Iris pigment epithelial cell (primary cell): Measurements from ENCODE around the gene NUP85.
A peak's percentile ranks its signal among the peaks of the same experiment; 100 is the strongest.
"Not testable (repeated sequence)": the region's sequence is repeated elsewhere in the genome, so short reads cannot be mapped to it uniquely, and the experiment has no call there.

Experiments
- DNase-seq: peaks from one replicate; pipeline ENCODE4 v3.0.0-alpha.2; 2011; ENCODE audit warnings: low read depth

Gene NUP85

DNA sequence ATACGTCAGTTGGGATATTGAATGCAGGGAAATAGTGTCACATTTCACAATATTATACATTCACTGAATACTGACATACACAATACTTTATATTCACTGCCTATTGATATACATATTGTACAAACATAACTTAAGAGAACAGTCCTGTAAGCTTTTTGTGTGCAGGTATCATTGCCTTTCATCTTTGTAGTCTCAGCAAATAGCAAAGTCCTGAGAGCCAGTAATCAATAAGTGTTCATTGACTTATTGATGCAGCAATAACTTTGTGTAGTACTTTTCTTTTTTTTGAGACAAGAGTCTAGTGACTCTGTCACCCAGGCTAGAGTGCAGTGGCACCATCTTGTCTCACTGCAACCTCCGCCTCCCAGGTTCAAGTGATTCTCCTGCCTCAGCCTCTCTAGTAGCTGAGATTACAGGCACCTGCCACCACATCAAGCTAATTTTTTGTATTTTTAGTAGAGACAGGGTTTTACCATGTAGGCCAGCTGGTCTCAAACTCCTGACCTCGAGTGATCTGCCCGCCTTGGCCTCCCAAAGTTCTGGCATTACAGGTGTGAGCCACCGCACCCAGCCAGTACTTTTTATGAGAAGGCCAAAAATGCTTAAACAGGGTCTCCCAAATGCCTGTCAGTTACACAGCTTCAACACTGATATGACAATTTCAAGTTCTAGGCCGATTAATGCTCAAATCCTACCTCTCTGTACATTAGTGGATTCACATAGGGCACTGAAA, 5.4 kb upstream of the NUP85 start:
- DNase-seq = no peak

DNA sequence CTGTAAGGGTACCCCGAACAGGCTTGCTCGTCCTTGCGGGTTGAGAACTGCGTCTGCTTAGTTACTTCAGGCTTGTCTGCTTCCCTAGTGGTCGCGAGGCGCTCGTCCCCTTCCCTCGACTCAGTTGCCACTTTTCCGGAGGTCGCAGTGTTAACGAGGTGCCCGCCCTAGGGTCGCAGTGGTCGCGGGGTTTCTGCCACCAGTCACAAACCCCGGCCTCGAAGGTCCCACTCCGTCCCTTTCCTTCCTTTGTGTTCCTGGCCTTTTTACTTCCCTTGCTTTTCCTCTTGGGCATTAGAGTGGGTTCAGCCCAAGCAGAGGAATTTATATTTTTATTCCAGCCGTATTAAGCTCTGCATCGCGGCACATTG, 299 bp downstream of the NUP85 start:
- DNase-seq = no peak

DNA sequence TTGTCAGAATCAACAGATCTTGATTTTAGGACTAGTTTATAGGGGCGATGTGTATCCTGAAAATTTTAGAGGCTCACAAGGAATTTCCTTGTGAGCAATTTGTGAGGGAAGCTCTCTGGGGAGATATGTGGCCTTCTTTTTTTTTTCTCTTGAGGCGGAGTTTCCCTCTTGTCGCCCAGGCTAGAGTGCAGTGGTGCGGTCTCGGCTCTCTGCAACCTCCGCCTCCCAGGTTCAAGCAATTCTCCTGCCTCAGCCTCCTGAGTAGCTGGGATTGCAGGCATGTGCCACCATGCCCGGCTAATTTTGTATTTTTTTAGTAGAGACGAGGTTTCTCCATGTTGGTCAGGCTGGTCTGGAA, 1.6 kb downstream of the NUP85 start:
- not testable (repeated sequence) for DNase-seq

DNA sequence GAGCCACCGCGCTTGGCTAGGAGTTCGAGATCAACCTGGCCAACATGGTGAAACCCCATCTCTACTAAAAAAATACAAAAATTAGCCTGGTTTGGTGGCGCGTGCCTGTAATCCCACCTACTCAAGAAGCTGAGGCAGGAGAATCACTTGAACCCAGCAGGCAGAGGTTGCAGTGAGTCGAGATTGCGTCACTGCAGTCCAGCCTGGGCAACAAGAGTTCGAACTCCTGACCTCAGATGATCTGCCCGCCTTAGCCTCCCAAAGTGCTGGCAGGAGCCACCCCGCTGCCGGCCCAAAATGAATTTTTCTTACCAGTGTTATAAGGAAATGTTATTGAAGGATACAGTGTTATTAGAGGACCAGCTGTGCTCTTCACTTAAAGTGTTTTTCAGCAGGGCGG, 2.3 kb downstream of the NUP85 start:
- no peak for DNase-seq

DNA sequence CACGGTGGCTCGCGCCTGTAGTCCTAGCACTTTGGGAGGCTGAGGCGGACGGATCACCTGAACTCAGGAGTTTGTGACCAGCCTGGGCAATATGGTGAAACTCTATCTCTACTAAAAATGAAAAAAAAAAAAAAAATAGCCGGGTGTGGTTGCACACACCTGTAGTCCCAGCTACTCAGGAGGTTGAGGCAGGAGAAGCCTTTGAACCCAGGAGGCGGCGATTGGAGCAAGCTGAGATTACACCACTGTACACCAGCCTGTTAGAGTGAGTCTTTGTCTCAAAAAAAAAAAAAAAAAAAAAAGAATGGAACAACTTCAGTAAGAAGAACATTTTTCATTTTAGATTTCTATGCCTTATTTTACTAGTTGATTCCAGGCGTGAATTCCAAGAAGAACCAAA, 2.7 kb downstream of the NUP85 start:
- DNase-seq = no peak

DNA sequence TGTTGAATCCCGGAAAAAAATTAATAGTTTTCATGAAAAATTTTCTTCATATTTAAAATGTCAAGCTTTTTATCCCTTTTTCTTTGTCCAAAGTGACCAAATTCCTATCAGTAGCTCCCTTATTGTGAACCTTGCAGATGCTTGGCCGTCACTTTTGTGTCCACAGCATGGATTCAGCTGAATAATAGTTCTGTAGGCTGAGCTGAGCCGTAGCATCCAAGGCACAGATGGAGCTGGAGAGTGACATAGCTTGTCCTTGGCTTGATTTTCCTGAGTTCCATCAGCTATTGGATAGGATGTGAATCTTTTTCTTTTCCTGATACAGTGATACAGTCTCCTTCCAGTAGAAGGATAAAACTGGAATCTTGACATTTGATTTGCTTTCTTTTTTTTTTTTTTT, 3.6 kb downstream of the NUP85 start:
- no peak for DNase-seq

DNA sequence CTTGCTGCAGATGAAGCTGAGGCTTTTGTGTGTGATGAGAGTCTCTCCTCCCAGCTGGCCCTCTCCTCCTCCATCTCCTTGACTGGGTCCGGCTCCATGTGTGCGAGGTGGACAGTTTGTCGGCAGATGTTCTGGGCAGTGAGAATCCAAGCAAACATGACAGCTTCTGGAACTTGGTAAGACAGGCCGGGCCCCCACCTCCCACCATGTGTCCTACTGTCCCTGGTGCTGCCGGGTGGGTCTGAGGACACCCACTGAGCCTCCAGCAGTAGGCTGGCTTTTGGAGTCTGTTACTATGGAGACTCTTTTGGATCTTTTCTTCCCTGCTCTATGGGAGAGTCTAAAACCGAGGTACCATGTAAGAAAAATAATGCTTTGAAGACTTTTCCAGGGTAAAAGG, 12.7 kb downstream of the NUP85 start:
- DNase-seq = no peak

DNA sequence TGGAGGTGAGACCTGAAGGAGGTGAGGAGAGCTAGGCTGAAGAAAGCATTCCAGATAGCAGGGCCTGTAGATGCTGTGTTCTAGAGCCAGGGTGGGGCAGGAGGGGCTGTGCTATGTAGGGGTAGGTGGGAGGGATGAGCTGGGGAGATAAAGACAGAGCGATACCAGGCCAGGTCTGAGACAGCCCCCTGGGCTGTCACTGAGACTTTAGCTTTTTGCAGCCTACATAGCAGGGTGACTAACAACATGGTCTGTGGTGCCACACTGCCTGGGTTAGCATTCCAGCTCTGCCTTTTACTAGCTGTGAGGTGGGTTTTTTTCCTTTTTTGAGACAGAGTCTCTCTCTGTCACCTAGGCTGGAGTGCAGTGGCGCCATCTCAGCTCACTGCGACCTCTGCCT, 14.3 kb downstream of the NUP85 start:
- no peak for DNase-seq

DNA sequence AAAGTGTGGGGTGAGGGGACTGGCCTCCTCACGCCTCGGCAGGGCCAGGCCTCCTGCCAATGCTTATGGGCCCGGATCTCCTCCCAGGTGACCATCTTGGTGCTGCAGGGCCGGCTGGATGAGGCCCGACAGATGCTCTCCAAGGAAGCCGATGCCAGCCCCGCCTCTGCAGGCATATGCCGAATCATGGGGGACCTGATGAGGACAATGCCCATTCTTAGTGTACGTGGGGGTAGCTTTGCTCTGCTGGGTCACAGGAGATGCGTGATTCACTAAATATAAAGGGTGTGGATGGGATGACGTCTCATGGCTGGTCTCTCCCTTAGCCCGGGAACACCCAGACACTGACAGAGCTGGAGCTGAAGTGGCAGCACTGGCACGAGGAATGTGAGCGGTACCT, 19.5 kb downstream of the NUP85 start:
- no peak for DNase-seq

DNA sequence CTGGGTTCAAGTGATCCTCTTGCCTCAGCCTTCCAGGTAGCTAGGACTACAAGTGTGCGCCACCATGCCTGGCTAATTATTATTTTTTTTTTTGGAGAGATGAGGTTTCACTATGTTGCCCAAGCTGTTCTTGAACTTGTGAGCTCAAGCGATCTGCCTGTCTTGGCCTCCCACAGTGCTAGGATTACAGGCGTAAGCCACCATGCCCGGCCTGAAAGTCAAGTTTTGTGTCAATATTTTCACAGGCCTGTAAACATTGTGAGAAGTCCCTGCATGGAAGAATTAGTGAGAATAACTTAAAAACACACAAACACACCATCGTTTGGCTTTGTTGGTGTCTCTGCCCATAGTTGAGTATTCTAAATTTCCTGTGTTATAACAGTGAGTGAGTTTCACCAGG, 22.2 kb downstream of the NUP85 start:
- no peak for DNase-seq

DNA sequence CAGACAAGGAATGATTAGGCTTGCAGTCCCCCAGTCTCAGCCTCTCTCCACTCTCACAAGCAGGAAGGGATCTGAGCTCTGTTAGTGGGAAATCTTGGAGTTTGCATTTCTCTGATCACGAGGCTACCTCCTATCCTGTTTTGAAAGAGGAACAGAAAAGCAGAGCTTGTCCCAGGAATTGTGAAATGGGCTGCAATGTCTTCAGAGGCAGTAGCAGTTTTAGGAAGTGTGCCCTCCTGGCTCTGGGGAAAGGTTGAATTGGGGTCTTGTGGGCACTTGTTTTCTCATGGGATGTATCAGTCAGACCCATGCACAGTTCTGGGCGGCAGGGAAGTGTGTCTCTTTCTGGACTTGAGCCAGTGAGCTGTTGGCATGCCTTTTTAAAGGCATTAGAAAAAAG, 22.8 kb downstream of the NUP85 start:
- DNase-seq = no peak

DNA sequence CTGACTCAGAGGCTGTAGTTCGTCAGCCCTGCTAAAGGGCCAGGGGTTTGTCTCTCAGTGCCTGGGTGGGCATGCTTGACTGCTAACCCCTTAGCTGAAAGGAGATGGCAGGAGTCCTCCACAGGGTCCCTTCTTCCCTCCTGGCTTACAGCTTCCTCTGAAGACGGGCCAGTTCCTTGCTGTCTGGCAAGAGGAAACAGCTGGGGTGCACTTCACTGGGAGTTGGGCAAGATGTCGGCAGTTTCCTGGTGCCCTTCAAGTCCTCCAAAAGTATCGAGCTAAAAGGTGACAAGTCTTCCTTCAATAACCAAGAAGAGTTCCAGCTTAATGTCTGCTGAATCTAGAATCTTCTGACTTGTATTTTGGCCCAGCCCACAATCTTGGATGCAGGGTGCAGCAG, 23.4 kb downstream of the NUP85 start:
- DNase-seq = no peak

DNA sequence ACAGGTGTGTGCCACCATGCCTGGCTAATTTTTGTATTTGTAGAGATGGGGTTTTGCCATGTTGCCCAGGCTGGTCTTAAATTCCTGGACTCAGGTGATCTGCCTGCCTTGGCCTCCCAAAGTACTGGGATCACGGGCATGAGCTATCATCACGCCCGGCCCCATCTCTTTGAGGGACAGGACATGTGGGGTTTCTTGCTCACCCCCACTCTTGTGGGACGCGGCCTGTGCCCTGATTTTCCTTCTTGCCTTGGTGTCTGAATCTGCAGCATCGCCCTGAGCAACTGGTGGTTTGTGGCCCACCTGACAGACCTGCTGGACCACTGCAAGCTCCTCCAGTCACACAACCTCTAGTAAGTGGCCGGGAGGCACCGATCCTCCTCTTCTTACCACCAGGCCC, 25.6 kb downstream of the NUP85 start:
- DNase-seq = no peak

DNA sequence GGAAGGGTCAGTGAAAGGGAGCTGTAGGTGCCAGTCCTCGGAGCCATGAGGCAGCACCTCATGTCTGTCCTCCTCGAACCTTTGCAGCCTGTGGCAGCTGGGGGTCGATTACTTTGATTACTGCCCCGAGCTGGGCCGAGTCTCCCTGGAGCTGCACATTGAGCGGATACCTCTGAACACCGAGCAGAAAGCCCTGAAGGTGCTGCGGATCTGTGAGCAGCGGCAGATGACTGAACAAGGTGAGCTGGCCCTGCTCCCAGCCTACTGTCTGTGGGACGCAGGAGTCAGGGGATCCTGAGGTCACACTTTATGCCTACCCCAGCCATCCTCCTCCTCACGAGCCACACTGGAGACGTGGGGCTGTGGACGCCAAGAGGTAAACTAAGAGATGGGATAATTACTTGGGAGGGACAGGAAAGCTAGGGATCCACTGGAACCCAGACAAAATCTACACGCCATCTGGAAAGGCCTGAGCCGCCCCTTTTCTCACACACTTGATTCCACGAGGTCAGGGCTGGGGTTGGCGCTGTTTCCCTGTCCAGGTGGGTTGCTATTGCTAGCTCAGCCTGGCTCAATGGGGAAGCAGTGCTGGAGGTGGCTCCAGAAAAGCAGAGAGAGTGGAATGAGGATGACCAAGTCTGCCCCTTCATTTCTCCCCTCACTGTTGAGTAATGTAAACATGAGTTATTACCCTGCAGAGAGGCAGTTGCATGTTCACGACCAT, 26.4 kb downstream of the NUP85 start:
- no peak for DNase-seq

DNA sequence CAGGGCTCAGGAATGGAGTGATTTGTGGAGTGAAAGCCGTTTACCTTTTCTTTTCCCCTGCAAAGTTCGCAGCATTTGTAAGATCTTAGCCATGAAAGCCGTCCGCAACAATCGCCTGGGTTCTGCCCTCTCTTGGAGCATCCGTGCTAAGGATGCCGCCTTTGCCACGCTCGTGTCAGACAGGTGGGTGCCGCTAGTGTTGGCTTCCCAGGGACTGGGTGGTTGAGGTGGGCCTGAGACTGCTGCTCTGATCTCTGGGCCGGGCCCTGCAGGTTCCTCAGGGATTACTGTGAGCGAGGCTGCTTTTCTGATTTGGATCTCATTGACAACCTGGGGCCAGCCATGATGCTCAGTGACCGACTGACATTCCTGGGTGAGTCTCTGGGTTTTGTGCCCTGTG, 27.3 kb downstream of the NUP85 start:
- no peak for DNase-seq

DNA sequence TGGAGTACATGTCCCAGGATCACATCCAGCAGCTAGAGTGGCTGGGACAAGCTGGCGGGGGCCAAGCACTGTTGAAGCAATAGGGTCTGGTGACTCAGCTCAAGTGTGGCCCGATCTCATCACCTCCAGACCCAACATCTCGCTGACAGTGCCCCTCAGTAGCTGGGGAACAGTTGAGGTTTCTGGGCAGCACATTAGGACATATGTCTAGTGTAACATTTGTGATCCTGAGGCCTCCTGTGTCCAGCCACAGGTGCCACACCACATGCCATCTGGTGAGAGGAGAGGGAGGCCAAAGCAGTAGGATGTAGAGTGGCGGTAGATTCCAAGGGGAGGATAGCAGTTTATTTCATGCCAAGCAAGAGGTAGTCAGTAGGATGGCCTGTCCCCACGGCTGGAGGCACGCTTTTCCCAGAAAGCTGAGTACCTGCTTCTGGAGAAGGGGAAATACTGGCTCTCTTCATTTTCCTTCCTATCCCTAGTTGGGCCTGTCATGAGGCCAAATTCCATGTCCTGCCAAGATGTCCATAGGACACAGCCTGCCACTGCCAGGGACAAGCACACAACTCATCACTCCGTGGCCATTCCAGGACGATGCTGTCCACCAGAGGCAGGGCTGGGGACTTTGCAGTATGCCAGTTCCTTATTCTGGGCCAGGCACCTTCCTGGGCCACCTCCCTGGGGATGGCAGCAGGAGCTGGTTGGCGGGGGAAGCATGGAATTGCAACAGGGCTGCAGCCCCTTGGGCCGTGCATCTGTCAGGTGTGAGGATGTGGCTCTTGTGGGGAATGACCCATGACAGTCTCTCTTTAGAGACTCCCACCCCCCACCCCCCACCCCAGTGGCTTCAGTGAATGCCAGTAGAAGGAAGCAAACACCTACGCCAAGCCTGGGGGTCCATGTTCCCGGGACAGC, 31.9 kb downstream of the NUP85 start:
- DNase-seq = no peak

DNA sequence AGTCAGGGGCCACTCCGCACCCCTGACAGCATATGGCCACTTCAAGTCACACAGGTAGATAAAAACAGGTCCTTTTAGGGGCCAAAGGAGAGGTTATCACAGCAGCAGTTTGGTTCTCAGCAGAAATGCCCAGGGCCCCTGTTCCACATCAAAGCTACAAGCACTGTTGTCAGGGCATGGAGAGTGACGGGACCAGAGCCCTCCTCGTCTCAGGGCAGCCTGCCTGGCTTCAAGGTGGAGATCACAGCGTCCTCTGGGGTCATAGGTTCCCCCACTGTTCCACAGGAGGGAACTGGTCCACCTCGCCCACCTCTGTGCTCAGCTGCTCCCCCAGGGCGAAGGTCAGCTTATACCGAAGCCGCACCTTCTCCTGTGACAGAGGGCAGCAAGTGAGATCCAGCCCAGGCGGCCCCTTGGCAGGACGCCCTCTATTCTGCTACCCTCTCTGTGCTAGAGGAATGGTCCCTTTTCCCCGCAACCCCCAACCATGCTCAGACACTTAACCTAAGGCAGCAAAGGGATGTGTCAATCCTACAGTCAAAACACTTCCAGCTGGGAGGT, 32.6 kb downstream of the NUP85 start:
- no peak for DNase-seq

DNA sequence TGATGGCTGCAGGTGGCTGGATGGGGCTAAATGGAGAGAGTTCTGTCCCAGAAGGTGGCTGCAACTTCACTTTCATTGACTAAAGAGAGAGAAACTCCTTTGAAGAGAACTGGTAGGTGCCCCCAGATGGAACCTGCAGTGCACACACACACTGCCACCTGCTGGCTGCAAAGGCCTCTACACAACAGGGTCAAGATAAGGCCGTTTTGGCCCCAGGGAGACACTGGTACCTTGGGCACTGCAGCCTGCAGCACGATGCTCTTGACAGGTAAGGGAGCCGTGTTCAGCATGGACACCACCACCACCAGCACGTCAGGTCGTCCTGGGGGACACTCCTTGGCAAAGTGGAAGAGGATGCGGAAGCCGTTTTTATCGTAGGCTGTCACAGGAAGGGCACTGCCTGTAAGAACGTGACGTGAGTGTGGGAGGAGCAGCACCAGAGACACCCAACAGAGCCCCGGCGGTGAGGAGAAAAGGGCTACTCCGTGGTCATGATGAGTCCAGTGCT, 33.3 kb downstream of the NUP85 start:
- DNase-seq = peak; percentile 75

DNA sequence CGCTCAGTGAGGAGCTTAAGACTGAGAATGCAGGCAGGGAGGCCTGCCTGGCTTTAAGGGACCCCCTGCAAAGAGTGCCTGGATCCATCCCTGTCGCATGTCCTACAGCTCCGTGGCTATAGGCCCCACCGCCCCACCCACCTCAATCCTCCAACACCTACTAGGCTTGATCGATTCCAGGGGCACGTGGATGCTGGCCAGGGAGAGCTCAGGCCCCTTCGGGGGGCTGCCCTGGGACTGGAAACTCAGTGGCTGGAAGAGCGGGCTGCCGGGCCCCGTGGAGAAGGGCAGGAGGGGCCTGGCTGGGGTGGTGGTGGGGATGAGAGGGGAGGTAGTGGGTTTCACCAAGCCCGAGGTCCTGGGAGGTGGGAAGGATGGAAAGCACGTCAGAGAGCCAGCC, 33.7 kb downstream of the NUP85 start:
- DNase-seq = no peak

DNA sequence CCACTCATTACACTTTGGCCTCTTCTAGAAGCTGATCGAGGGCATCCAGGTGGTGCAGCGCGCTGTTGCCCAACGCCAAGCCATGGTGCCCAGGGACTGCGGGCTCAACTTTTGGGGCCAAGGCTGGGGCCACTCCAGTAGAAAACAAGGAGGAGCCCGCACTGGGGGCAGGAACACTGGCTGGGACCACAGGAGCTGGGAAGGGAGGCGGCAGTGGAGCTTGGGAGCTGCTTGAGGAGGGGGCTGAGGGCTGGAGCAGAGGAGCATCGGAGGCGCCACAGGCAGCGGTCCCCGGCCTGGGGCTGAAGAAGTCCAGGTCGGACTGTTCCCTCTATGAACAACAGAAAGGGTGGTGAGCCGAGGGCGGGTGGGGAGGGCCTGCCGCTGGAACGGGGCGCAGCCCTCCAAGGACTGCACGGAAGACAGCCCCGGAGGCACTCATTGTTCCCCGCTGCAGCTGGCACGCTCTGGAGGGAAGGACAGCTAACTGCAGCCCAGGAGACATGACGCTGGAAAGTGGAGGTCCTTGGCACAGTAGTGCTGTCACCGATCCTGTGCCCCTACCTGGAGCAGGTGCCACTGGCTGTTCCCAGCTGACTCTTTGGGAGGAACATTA, 34.4 kb downstream of the NUP85 start:
- no peak for DNase-seq

DNA sequence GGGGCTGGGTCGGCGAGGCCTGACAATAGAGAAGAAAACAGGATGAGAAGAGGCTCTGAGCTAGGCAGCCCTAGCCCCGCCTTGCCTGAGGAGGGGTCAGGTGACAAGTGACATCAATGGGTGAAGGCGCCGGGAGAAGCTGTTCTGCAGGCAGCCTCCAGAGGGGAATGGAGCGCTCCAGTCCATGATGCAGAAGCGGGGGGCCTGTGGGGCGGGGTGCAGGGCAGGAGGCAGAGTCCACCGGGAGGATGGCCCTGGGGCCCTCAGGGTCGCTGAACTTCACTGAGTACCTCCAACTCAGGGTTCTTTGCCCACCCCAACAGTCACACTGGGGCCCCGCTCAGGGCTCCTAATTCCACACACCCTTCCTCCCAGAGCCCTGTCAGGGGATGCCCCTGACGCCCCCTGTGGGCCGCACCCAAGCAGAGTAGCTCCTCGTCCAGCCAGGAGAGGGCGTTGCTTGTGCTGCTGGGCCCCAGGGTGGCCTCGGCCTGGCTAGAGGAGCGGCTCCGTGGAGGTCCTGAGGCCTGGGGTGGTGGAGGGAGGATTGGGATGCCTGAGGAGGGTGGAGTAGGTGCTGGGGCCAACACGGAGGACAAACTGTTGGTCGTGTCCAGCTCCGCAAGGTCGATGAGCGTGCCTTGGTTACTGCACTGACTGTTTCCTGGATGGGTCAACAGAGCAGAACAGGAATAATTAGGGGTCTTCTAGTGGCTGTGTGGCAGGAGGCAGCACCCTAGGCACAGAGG, 35.1 kb downstream of the NUP85 start:
- DNase-seq = peak; percentile 41

DNA sequence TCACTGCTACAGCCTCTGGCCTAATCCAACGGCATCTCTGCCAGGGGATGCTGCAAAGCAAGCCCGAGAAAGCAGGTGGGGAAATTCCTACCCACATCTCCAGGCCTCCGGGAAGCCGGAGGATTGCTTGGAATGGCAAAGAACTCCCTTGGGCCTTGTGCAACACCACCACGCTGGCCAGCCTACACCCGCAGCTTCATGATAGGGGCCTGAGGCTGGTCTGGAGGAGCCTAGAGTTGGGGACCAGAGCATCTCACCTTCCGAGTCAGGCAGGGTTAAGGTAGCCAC, 35.6 kb downstream of the NUP85 start:
- DNase-seq = no peak
